Activated CD4-positive, alpha-beta T cell treated with anti-CD3 and anti-CD28 coated beads, Interleukin-2, amount 50 U/mL, for 48 hours (primary cell): ENCODE results near the gene RNU5D-1.
"Not testable (repeated sequence)": the region's sequence is repeated elsewhere in the genome, so short reads cannot be mapped to it uniquely, and the experiment has no call there.

Experiments
- DNase-seq, 2 experiments: peaks; one replicate each; pipeline ENCODE4 v3.0.0-alpha.2; 2020

RNU5D-1 gene

DNA sequence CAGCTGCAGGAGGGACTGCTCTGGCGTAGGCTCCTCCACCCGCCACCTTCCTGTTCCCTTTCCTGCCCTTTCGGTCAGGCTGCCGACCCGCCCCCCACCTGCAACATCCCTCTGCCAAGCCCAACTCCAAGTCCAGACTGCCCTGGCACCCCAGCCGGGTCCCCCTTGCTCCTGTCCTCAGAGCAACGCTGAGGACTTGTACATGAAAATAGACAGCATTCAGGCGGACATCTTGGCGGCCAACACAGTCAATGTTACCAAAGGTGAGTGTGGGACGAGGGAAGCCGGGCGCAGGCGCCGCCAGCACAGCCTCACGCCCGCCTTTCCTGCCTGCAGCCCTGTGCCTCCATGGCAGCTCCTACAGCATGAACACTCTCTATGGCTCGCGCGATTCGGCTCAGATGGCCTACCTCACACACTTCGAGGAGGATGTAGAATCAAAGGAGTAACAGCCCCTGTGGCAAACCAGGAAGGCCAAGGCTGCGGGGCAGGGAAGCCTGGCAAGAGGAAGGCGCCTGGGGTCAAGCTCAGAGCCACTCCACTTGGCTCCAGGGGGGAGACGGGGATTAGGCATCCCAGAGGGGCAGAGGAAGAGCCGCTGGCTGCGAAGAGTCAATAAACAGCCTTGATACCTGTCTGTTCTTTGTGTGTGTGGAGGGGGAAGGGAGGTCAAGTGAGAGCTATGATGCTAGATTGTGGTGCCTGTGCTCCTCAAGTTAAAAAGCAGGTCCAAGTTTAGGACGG is 5.8 kb downstream of the RNU5D-1 start:
- DNase-seq = no peak

DNA sequence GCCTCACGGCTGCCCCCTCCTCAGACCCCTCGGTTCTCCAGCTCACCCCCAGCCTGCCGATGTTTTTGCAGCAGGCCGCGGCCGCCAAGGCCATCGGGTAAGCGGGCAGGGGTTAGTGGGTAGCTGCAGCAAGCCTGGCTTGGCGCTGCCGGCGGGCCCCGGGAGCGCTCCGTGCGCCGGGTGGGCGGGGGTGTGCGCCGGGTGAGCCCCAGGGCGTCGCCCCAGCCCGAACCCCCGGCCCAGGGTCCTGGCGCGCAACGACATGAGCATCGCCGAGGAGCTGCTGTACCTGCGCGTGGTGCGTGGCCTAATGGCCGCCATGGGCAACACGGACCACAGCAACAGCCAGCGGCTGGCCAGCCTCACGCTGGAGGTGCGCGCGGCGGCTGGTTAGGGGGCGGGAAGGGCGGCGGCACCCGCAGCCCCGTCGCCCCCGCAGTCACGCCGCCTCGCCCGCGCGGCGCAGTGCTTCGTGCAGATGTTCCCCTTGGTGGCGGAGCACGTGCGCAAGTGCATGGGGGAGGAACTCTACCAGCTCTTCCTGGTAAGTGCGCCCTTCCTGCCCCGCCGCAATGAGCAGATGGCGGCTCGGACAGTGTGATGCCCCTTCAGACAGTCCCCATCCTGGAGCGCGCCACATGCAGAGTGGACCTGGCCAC is 6.5 kb downstream of the RNU5D-1 start:
- DNase-seq = no peak

DNA sequence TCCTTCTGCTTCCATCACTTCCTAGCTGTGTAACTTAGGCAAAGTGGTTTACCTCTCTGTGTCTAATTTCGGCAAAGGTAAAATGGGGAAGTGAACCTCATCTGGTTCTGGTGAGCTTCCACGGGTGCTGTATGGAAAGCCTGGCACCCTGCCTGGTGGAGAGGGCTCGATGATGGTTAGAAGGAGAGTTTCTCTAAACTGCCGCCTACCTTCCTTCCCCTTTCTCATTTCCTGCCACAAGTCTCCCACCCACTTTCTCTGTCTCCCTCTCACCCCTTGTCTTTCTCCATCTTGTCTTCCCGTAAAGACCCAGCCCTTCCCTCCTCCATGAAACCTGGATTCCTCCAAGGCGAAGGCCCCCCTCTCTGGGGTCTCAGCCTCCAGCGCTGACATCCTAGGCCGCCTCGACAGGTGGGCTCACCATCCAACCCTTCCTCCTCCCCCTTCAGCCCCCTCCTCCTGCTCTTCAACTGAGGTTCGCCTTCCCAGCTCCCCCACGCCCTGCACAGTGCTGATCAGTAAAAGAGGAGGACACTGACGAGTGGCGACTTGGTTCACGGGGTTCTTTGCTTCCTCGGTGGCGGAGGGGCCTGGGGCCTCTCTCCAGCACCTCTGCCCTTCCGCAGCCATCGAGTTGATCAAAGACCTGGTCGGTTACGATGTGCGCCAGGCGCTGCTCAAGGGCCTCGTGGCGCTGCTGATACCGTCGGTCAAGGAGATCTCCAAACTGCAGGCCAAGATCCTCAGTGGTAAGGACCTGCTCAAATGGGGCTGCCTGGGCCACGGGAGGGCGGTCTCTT is 7.3 kb downstream of the RNU5D-1 start:
- DNase-seq = peak; percentile 67 to 76

DNA sequence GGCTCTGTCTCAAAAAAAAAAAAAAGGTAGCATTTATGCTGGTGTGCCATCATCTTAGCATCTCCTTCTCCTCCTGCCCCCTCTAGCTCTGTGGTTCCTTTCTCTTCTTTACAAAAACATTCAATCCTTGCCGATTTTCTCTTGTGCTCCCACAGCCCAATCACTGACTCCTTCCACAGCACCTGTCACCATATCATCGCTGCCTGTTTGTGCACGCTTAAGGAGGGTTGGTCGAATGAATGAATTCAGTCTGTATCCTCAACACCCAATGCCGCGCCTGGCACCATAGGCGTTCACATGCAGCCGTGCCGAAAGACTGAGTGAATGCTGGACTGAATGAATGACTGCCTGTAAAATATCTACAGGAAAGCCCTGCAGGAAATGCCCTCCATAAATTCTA is 7.9 kb downstream of the RNU5D-1 start:
- peak; percentile 32 to 51 for DNase-seq

DNA sequence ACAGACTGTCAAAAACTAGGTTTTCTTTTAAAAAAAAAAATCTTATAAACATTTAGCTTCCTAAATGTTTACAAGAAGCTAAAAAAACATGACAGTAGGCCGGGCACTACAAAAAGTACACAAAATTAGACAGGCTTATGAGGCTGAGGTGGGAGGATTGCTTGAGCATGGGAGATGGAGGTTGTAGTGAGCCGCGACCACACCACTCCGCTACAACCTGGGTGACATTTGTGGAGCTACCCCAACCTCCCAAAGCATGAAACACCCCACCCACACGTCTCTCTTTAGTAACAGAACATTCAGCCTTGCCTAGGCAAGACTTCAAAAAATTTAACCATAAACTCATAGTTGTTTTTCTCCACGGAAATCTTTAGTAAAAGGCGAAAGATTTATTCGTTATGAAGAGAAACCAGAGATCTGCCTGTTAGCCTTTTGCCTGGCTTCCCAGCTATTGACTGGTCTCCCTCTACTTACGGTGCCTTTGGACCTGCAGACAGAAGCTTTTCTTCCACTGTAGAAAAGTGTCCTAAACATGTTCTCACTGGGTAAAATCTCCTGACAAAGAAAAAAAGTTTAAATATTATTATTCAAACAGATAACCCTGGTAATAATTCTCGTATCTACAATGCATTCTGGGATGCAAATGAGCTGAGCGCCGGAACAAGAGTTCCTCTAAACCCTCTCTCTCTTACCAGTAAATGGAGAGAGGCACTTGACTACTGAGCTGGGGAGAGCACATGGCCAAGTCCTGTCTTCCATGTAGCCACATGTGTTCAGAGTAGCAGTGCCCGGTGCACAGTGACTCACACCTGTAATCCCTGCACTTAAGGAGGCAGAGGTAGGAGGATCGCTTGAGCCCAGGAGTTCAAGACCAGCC is 9.2 kb downstream of the RNU5D-1 start:
- peak; percentile 79 to 86 for DNase-seq

DNA sequence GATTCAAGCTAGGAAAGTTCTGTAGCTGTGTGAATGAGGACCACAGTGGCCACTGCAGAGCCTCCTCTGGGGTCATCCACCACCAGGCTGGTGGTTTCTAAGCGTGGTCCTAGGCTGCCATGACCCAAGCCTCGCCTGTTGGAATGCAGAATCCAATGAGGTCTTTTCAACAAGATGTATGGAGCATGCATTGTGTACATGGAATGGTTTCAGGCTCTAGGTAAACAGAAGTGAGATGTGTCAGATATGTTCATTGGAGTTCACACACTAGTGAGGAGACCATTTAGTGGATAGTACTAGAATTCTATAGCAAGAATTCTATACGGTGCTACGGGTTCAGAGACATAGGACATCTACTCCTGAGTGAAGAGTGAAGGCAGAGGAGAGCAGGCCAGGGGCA is 10.7 kb downstream of the RNU5D-1 start:
- no peak for DNase-seq

DNA sequence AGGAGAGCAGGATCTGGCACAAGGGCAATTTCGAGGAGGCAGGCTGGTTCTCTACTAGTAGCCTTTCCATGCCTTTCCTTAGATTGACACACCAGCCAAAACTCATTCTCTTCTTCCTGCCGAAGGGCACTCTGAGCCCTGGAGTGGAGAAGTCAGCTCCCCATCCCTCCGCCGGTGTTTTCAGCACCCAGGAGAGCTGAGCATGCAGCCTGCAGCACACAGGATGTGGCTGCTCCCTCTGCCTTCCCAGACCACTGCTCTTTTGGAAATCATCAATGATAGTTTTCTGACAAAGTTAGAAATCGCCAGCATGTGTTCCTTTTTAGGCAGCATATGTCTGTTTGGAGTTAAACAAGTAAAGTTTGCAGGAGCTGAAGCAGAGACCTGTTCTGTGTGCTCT is 11.7 kb downstream of the RNU5D-1 start:
- DNase-seq = no peak

DNA sequence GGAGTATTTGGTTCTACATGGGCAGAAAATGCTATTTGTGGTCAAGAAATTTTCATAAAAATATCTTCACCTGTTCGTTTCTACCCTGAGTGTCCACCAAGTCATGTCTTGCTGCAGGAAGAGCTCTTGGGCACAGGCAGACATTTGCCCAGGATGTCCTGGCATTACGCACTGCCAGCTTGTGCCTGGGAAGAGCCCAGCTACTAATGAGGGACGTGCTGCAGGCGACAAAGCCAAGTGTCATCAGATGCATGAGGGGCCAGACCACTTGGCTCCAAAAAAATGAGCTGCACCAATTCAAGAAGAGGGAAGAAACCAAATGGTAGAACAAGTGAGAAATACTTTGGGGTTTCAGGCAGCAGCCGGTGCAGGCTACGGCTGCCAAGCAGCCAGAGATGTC is 12.9 kb downstream of the RNU5D-1 start:
- DNase-seq = no peak

DNA sequence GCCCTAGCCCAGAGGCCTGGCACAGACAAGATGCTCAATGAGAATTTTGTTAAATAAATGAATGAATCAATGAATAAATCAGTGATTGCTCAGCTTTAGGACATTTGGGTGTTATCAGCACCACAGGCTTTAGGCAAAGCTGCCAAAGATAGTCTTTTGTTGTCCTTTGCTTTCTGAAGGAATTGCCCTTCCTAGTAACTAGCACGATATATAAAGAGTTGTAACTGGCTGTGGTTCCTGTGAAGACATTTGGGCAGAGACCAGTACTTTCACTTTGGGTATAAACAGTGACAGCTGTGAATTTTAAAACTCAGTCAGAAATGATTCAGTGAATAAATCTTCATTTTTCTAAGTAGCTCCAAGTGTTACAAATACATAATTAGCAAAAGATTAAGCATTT is 13.3 kb downstream of the RNU5D-1 start:
- DNase-seq = no peak

DNA sequence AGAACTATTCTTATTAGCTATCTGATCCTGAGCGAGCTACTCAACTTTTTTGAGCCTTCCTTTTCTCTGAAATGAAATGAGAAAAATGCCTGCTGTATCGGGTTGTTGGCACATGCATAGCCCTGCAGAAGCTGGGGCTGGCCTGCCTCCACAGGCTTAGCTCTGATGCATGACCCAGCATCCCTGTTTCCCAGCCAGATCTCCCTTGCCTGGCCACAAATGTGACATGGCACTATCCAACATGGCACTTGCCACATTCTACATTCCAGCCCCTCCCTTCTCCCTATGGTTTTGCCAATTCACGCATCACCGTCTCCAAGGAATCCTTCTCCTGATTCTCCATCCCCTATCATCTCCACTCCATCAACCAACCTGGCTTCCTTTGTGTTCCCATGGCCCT is 13.8 kb downstream of the RNU5D-1 start:
- DNase-seq = no peak

DNA sequence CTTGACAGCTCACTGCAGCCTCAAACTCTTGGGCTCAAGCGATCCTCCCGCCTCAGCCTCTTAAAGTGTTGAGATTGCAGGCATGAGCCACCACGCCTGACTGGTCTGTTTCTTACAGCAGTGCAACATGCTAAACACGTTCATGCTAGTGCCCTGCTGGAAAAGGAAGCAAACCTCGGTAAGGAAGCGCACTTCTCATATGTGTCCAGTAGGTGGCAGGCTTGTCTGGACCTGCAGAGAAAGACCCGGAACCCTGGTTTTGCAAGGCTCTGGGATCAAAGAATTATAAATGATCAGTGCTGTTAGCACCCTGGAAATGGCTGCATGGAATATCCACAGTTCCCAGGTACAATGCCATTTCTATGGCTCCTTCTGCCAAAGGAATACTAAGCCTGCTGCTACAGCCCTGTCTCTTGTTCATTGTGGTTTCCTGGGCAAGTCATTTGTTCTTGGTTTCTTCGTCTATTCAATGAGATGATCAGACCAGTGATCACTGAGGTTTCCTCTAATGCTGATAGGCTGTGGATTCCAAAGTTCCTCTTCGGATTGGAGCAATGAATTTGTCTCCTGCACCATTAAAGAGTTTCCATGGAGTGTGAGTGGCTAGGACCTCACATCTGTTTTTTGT is 15.9 kb downstream of the RNU5D-1 start:
- DNase-seq = peak; percentile 63 to 75

DNA sequence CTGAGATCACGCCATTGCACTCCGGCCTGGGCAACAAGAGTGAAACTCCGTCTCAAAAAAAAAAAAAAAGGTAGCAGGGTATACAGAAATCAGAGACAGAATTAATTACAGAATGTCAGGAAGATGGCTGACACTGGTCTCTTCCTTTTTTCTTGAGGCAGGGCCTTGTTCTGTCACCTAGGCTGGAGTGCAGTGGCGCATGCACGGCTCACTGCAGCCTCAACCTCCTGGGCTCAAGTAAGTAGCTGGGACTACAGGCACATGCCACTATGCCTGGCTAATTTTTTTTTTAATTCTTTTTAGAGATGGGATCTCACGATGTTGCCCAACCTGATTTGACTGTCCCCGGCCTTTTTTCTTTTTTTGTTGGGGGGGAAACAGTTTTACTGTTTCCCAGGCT is 16.4 kb downstream of the RNU5D-1 start:
- no peak for DNase-seq

DNA sequence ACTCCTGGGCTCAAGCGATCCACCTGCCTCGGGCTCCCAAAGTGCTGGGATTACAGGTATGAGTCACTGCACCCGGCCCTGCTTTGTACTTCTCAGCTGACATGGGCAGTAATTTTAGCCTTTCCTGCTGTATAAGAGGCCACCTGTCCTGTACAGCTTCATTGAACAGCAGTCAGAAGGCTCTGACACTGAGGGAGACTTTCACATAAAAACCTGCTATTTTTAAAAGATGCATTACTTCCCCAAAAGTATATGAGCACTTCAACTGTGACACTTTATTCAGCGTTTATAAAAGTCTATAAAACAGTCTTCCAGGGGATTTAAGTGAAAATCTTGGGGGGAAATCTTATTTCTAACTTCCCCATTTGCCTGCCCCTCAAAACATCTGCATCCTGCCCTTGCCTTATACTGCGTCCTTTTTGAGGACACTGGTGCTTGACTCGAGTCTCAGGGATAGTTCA is 17.6 kb downstream of the RNU5D-1 start:
- DNase-seq = no peak

DNA sequence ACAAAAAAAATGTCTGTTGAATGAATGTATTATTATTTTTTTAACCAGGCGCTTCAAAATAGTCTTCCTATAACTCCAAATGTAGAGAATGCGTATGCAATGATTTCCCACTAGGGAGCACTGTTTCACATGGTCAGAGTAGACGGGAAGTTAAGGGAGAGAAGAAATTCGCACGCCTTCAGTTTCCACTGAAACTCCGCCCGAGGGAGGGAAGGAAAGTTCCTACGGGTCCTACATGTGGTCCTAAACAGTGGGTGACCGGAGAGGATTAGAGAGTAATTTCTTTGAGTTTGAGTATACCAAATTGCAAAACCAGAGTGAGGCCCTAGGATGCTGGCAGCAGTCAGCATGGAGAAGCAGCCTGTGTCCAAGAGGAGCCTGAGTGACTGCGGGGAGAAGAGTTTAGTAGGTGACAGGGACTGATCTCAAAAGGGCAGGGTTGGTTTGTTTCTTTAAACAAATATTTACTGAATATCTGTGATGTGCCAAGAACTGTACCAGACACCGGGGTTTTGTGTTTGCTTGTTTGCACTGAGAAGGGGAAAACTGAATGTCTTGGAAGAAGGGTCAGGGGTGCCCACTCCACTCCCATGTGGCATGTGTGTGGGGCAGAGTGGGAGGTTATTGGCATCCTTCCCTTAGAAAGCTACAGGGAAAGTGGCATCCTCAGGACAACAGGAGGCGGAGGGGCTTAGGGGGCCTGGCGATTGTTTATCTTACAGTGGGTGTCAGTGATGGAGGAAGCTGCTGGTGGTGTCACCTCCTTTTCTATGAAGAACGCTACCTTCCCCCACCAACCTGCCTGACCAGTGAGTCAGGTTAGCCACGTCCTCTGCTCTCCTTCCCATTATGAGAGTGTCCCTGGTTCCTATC is 22.8 kb downstream of the RNU5D-1 start:
- peak; percentile 29 to 51 for DNase-seq

DNA sequence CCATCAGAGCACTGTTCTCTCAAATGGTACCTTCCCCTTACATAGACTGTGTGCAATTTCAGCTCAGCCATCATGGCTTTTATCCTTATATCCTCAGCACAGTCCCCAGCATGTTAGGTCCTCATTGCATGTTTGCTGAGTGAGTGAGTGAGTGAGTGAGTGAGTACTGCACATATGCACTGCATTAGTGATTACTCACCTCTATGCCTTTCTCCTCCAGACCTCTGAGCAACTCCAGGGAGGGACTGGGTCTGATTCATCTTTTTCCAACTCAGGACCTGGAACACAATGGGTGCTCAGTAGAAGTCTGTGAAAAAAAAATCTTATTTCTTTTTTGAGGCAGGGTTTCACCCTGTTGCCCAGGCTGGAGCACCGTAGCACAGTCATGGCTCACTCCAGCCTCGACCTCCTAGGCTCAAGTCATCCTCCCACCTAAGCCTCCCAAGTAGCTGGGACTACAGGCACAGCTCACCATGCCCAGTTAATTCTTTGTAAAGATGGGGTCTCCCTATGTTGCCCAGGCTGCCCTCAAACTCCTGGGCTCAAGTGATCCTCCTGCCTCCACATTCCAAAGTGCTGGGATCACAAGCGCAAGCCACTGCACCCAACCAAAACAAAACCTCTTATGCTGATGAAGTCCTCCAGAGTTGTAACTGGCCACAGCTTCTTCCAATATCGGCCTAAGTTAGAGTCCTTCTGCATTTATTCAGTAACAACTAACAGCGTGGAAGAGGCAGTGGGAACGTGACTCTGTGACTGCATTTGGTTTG is 23.7 kb downstream of the RNU5D-1 start:
- DNase-seq = no peak

DNA sequence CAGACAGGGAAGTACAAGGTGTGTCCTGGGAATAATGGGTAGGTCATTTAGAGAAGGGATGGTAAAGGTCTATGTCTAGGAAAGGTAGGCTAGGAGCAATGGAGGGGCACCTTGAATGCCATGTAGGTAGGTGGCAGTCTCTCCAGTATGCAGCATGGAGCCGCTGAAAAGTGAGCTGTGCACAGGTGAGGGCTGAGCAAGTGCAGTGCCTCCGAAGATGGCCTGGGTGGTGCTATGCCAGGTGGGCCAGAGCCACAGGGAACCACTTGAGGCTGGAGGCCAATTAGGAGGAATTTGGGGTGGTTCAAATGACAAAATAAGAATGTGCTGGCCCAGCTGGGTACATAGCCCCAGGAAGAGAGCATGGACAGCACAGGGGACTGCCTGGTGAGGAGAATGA is 25.0 kb downstream of the RNU5D-1 start:
- no peak for DNase-seq

DNA sequence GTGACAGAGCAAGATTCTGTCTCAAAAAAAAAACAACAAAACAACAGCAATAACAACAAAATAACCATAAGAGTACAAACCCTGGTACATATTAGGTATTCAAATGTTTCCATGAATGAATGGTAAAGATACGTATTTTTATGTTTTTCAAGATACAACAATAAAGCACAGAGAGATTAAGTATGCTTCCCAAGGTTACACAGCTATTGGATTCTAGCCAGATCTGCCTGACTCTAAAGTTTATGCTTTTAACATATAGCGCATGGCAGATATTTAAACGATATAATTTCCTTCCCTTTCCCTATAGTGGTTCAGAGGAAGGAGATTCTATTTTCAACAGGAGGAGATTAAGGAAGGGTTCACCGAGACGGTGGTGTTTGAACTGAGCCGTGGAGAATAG is 25.5 kb downstream of the RNU5D-1 start:
- DNase-seq = no peak

DNA sequence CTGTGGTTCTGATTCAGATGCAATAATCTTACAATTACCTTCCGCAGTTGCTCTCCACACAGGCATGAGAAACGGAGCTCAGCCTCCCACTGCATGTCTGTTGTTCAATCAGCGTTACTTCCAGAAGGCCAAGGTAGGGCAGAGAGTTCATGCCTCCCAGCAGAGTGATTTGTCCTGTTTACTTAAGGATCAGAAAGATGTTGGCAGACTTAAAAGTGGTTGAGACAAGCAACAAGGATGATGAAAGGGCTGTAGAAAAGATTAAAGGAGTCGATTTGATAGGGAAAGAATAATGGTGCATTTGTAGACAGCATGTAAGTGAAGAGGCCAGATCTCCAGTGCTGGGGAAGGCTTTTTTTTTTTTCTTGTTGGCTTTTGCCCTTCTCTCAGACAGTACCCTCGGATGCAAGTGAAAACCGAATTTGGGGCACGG is 29.8 kb downstream of the RNU5D-1 start:
- no peak for DNase-seq

DNA sequence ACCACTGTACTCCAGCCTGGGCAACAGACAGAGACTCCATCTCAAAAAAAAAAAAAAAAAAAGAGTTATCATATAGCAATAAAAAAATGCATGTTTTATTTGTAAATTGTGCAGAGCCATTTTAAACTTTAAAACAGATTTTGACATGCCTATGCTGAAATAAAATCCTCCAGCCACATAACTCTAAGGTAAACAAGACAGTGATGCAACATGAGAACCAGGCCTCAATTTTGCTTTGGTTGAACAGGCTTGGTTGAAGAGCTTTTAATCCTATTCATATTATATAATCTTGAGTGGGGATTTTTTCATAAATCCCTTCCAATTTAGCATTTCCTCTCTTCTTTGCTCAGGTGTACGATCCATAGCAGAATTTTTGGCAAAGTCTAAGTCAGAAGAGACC is 30.4 kb downstream of the RNU5D-1 start:
- no peak for DNase-seq

DNA sequence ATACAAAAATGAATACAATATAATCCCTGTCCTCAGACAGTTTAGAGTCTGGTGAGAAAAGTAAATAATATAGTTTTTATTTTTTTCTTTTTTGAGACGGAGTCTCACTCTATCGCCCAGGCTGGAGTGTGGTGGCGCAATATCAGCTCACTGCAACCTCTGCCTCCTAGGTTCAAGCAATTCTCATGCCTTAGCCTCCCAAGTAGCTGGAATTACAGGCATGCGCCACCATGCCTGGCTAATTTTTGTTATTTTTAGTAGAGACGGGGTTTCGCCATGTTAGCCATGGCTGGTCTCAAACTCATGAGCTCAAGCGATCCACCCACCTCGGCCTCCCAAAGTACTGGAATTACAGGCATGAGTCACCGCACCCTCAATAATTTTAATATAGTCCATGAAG is 31.6 kb downstream of the RNU5D-1 start:
- DNase-seq = not testable (repeated sequence)
